ENCODE results near the gene NPC1L1. TPM values are rescaled to one million over a fixed set of nuclear protein-coding genes. Genes with fewer than 3 reads are reported as not detected.

Gene NPC1L1
- total RNA-seq, 1 donor from 2014 or later, result not detected

- Mint-ChIP-seq H3K27ac (ENCODE audit: unreplicated experiment) (no peak overlapping the region), H3K9me3 (ENCODE audit: unreplicated experiment) (no peaks in the 10 kb centered on the region), H3K36me3 (ENCODE audit: unreplicated experiment) (no peaks in the 10 kb centered on the region), H3K4me1 (ENCODE audit: low read depth, unreplicated experiment) (peaks cover 19% of the 10 kb centered on the region), H3K27me3 (ENCODE audit: unreplicated experiment) (no peaks in the 10 kb centered on the region), H3K4me3 (ENCODE audit: unreplicated experiment) (no peak overlapping the region)
- no peak for DNase-seq
- TF ChIP-seq CTCF (IDR thresholded peaks at IDR 0.05; ENCODE audit: partially characterized antibody, unreplicated experiment), result no peak
Observed at GRCh38 chr7:44471436-44471835, 69.7 kb downstream of the NPC1L1 start.

- TF ChIP-seq CTCF (IDR thresholded peaks at IDR 0.05; ENCODE audit: partially characterized antibody, unreplicated experiment), result no peak
- Mint-ChIP-seq H3K4me3 (ENCODE audit: unreplicated experiment) (no peak overlapping the region), H3K36me3 (ENCODE audit: unreplicated experiment) (no peaks in the 10 kb centered on the region), H3K9me3 (ENCODE audit: unreplicated experiment) (no peaks in the 10 kb centered on the region), H3K27me3 (ENCODE audit: unreplicated experiment) (no peaks in the 10 kb centered on the region), H3K27ac (ENCODE audit: unreplicated experiment) (no peak overlapping the region), H3K4me1 (ENCODE audit: low read depth, unreplicated experiment) (peaks cover 18% of the 10 kb centered on the region)
- no peak for DNase-seq
Observed at GRCh38 chr7:44470628-44471245, 70.4 kb downstream of the NPC1L1 start.

GRCh38 chr7:44470135-44470479 is 71.0 kb downstream of the NPC1L1 start:
- DNase-seq, result no peak
- Mint-ChIP-seq H3K27ac (ENCODE audit: unreplicated experiment) (peak overlapping the region; percentile 34), H3K4me3 (ENCODE audit: unreplicated experiment) (no peak overlapping the region), H3K36me3 (ENCODE audit: unreplicated experiment) (no peaks in the 10 kb centered on the region), H3K27me3 (ENCODE audit: unreplicated experiment) (no peaks in the 10 kb centered on the region), H3K4me1 (ENCODE audit: low read depth, unreplicated experiment) (peaks cover 18% of the 10 kb centered on the region), H3K9me3 (ENCODE audit: unreplicated experiment) (peaks cover under 1% of the 10 kb centered on the region)
- TF ChIP-seq CTCF (IDR thresholded peaks at IDR 0.05; ENCODE audit: partially characterized antibody, unreplicated experiment), result no peak

GRCh38 chr7:44469461-44470134 is 71.5 kb downstream of the NPC1L1 start:
- peak overlapping the region; percentile 44 for H3K27ac Mint-ChIP-seq (ENCODE audit: unreplicated experiment)
- no peak overlapping the region for H3K4me3 Mint-ChIP-seq (ENCODE audit: unreplicated experiment)
- H3K36me3 Mint-ChIP-seq (ENCODE audit: unreplicated experiment), result no peaks in the 10 kb centered on the region
- no peak for TF ChIP-seq CTCF (IDR thresholded peaks at IDR 0.05; ENCODE audit: partially characterized antibody, unreplicated experiment)
- H3K27me3 Mint-ChIP-seq (ENCODE audit: unreplicated experiment), result no peaks in the 10 kb centered on the region
- peaks cover 3% of the 10 kb centered on the region for H3K9me3 Mint-ChIP-seq (ENCODE audit: unreplicated experiment)
- no peak for DNase-seq
- H3K4me1 Mint-ChIP-seq (ENCODE audit: low read depth, unreplicated experiment), result peaks cover 18% of the 10 kb centered on the region

- no peak for TF ChIP-seq CTCF (IDR thresholded peaks at IDR 0.05; ENCODE audit: partially characterized antibody, unreplicated experiment)
- no peaks in the 10 kb centered on the region for H3K36me3 Mint-ChIP-seq (ENCODE audit: unreplicated experiment)
- peaks cover 9% of the 10 kb centered on the region for H3K4me1 Mint-ChIP-seq (ENCODE audit: low read depth, unreplicated experiment)
Observed at GRCh38 chr7:44467217-44467548, 73.9 kb downstream of the NPC1L1 start.

More at GRCh38 chr7:44467217-44467548, 73.9 kb downstream of the NPC1L1 start:
- Mint-ChIP-seq H3K27me3 (ENCODE audit: unreplicated experiment) (no peaks in the 10 kb centered on the region), H3K9me3 (ENCODE audit: unreplicated experiment) (peaks cover 3% of the 10 kb centered on the region), H3K27ac (ENCODE audit: unreplicated experiment) (no peak overlapping the region), H3K4me3 (ENCODE audit: unreplicated experiment) (no peak overlapping the region)
- no peak for DNase-seq

All from glutamatergic neuron (in vitro differentiated cells).